ENCODE data around the gene VPS52.

Gene VPS52

DNA sequence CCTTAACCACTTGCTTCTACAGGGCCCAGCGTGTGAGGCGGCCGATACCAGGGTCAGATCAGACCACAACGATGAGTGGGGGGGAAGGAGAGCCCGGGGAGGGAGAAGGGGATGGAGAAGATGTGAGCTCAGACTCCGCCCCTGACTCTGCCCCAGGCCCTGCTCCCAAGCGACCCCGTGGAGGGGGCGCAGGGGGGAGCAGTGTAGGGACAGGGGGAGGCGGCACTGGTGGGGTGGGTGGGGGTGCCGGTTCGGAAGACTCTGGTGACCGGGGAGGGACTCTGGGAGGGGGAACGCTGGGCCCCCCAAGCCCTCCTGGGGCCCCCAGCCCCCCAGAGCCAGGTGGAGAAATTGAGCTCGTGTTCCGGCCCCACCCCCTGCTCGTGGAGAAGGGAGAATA lies 60.5 kb downstream of the VPS52 start:
- no peak for DNase-seq (ENCODE audit: low spot score)

DNA sequence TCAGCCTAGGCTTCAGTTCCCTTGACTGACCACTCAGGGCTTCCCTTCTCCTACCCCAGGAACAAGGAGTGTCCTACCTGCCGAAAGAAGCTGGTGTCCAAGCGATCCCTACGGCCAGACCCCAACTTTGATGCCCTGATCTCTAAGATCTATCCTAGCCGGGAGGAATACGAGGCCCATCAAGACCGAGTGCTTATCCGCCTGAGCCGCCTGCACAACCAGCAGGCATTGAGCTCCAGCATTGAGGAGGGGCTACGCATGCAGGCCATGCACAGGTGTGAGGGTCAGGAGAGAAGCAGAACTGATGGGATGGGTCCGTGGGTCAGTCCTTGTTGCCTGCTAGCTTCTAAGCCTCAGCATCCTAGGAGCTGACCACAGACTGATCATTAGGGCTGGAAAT lies 61.8 kb downstream of the VPS52 start:
- DNase-seq (ENCODE audit: low spot score), result no peak

DNA sequence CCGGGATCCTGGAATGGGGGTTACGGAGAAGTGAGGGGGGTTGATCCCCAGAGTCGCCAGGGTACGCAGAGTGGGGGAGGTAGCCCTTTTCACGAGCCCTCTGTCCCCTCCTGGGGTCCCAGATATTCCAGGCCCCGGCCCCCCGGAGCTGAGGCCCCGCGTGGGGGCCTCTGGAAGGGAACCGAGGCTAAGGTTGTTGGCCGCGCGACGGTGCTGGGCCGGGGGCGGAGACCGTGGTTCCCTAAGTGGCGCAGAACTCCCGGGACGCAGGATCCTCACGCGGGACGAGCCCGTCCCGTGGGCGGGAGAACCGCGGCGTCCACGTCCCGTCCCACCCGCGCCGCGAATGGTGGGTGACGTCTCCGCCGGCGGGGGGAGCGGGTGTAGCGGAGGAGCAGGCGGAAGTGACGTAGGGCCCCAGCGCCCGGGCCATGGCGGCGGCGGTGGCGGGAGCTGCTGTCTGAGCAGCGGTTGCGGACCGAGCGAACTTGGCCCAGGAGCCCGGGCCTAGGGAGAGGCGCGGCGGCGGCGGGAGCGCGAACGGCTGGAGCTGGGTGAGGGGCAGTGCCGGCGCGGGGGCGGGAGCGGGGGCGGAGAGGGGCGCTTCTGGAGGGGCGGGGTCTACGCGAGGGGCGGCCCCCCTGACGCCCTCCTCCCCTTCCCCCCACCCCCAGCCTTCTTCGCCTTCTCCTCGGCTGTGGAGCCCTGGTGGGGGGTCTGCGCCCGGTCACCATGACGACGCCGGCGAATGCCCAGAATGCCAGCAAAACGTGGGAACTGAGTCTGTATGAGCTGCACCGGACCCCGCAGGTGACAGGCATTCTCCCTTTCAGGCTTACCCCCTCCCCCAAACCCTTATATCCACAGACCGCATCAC lies 63.3 kb downstream of the VPS52 start, which contains the start of gene RING1:
Gene RING1 (plus strand): TSS at position 410 of the 877 bp plus-strand sequence. CDS start 323 bp downstream, at position 733.
- peak; percentile 83 for DNase-seq (ENCODE audit: low spot score)

DNA sequence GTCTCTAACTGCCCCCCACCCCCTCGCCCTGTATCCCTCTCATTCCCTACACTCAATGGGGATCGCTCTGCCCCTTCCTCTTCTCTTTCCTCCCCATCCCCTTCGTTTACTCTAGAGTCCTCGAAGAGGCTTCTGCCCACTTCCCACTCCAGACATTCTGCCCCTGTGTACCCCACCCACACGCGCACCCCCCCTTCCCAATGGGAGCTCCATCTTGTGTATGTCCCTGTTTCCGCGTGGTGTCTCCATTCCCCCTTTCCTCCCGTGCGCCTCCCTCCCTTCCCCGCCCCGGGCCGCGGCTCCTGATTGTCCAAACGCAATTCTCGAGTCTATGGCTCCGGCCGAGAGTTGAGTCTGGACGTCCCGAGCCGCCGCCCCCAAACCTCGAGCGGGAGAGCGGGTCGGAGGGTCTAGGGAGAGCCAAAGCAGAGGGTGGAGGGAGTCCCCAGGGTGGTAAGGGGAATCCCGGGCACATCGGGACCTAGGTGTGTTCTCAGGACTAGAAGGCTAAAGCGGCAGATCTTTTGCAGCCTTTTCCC lies 64.1 kb downstream of the VPS52 start:
- DNase-seq (ENCODE audit: low spot score), result no peak

DNA sequence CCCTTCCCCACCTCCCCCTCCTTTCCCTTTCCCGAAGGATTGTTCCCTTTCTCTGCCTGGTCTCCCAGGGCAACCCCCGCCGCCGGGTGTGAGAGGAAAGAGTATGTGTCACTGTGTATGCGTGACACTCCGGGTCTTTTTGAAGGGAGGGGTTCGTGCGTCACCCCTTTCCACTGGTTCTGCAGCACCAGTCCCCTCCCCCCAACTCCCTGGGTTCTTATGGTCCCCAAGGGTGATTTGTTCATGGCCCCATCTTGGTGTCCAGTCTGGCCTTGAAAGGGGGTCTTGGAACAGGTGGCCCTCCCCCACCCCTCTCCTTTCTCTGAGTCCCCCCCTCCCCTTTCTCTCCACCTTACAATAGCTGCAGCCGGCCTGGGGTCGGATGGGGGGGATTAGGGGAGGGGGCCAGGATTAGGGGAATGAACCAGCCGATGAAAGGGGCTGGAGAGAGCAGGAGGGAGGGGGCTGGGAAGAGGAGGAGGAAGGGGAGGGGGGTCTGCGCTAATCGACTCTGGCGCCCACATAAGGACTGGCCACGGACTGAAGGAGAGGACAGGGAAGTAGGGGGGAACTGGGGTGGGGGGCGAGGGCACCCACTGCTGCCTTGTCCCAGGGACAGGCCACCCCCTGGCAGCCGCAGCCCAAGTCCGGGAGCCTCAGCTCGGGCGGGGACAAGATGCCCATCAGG lies 64.7 kb downstream of the VPS52 start:
- no peak for DNase-seq (ENCODE audit: low spot score)

DNA sequence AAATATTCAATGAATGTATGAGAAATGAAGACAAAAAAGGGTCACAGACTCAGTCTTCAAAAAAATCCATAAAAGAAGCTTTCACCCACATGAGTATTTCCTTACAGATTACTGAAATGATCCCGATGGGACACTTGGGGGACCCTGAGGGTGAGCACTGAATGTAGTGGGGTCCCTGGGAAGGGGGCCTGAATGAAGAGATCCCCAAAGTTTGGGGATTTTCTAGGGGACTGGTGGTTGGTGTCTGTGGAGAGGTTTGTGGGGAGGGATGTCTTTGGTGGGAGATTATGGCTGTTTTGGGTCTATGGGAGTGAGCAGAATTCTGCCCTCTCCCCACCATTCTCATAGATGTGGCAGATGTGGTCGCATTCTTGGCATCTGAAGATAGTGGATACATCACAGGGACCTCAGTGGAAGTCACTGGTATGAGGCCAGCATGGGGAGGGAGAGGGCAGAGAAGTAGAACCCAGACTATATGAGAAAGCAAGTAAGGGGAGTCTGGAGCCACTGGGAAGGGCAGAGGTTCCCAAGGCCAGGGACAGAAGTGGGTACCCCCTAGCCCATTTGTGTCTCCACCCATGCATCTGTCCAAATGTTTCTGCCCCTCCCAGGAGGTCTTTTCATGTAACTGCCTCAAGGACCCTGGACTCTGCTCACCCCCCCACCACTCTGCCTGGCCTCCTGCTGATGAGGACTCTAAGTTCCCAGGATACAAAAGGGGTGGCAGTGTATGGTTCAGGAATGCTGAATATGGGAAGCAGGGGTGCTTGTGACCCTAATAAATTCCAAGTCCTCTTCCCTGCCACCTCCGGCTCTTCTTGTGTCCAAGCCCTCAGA lies 65.4 kb downstream of the VPS52 start:
- no peak for DNase-seq (ENCODE audit: low spot score)

DNA sequence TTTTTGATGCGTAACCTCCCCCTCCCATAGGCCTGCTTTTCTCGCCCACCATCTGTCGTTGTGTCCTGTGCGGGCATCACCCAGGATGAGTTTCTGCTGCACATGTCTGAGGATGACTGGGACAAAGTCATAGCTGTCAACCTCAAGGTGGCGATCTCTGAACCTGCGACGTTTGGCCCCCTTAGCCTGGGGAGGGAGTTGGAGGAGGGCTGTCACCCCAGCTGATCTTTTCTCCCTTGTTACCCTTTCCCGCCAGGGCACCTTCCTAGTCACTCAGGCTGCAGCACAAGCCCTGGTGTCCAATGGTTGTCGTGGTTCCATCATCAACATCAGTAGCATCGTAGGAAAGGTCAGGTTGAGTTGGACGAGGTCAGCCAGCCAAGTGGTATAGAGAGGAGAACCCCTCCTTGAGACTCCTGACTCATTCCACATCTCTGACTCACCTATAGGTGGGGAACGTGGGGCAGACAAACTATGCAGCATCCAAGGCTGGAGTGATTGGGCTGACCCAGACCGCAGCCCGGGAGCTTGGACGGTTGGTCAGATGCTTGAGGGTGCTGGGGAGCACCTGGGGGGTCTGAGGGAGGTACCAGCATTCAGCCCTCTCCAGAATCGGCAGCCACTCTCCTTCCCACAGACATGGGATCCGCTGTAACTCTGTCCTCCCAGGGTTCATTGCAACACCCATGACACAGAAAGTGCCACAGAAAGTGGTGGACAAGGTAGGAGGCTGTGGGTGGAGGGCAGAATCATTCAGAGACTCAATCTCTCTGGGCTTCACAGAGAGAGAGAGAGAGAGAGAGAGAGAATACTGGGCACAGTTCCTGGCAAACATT lies 66.3 kb downstream of the VPS52 start:
- DNase-seq (ENCODE audit: low spot score), result no peak

DNA sequence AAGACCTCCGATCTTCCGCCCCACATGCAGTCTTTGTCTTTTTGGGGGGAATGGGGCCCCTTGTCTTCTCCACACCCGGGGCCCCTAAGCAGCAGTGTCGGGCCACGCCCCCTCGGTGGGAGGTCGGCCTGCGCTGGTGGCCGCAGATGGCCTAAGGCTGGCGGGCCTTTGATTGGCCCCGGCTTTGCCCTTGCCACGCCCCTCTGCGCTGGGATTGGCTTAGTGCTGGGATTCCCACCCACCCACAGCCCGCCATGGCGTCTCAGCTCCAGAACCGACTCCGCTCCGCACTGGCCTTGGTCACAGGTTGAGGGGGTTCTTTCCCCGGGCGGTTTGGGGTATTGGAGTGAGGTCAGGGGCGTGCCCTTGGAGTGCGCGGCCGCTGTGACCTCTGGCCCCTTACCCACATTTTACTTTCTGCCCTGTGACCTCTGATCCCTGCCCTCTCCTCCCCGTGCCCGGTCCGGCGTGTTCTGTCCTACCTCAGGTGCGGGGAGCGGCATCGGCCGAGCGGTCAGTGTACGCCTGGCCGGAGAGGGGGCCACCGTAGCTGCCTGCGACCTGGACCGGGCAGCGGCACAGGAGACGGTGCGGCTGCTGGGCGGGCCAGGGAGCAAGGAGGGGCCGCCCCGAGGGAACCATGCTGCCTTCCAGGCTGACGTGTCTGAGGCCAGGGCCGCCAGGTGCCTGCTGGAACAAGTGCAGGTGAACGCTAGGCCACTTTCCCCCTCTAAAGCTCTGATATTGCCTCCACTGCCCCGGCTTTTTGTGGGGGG lies 67.1 kb downstream of the VPS52 start, which contains the start of gene HSD17B8:
Gene HSD17B8 (plus strand): TSS at position 241 of the 776 bp plus-strand sequence. CDS start 14 bp downstream, at position 255.
- DNase-seq (ENCODE audit: low spot score), result peak; percentile 89

DNA sequence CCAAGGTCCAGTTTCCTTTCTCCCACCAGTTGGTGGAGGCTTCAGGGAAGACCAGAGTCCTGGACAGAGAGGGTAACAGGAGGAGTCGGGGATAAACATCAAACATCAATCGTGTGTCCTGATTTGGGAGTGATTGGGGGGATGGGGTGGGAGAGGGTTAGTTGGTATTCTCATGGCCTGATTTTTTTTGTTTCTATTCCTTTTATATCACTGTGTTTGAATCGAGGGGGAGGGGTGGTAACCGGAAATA lies 67.6 kb downstream of the VPS52 start:
- no peak for DNase-seq (ENCODE audit: low spot score)

DNA sequence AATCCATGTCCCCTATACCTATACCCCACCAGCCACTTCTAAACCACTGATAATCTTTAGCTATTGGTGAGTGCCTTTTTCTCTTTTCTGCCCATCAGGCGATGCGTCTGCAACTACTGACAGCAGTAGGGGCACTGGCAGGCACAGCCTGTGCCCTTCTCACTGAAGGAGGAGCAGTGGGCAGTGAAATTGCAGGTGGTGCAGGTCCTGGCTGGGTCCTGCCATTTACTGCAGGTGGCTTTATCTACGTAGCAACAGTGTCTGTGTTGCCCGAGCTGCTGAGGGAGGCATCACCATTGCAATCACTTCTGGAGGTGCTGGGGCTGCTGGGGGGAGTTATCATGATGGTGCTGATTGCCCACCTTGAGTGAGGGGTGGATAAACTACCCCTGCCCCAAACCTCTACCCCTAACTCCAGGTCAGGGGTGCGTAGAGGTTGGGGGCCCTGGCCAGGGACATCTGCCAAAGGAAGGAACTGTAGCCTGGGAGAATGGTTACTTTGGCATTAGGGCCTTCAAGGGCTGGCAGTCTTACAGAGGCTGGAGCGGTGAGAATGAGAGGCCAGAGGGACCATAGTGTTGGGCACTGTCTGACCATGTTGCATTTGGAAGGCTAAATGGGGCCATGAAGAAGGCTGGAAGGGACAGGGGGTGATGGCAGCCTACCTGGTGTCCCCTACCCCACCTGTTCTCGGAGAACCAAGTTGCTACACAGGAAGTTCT lies 68.1 kb downstream of the VPS52 start:
- DNase-seq (ENCODE audit: low spot score), result no peak

DNA sequence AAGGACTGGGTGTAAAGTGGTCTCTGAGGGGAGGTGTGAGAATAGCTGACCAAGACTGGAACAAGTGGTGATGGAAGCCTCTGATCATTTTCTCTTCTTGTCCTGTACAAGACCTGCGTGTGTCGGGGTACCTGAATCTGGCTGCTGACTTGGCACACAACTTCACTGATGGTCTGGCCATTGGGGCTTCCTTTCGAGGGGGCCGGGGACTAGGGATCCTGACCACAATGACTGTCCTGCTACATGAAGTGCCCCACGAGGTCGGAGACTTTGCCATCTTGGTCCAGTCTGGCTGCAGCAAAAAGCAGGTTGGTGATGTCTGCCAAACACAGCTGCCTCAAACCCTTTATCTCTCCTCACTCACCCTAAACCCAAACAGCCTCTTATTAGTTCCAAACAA lies 68.9 kb downstream of the VPS52 start:
- DNase-seq (ENCODE audit: low spot score), result no peak

DNA sequence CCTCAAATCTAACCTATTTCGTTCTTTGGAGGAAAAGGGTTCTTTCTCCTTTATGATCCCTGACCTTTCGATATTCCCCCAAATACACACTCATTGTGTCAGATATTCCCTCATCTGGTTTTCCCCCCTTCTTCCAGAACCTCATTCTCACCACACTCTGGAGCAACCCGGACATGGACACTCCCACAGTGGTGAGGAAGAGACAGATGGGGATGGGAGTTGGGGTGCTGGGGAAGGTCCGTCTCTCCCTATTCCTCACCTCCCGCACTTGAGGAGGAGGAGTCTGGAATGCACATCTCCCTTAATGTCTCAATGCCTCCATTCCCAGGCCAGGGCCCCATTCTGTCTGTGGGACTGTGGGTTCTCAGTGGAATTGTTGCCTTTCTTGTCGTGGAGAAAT lies 69.7 kb downstream of the VPS52 start:
- DNase-seq (ENCODE audit: low spot score), result no peak

DNA sequence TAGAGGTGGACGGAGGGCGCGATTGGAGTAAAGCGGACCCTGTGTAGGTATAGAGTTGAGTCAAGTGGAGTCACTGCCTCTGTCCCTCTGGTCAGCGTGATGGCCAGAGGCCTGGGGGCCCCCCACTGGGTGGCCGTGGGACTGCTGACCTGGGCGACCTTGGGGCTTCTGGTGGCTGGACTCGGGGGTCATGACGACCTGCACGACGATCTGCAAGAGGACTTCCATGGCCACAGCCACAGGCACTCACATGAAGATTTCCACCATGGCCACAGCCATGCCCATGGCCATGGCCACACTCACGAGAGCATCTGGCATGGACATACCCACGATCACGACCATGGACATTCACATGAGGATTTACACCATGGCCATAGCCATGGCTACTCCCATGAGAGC lies 70.5 kb downstream of the VPS52 start:
- DNase-seq (ENCODE audit: low spot score), result no peak
